NCI-H2029 treated with DMSO at 0.1 percent for 48 hours (cell line): Measurements from ENCODE around the gene TEDC2.
"Not testable (repeated sequence)": the region's sequence is repeated elsewhere in the genome, so short reads cannot be mapped to it uniquely, and the experiment has no call there.

Source experiments
- DNase-seq: peaks from one replicate; lab custom pipeline; 2025; lab: John Stamatoyannopoulos, UW

Gene TEDC2, protein sequence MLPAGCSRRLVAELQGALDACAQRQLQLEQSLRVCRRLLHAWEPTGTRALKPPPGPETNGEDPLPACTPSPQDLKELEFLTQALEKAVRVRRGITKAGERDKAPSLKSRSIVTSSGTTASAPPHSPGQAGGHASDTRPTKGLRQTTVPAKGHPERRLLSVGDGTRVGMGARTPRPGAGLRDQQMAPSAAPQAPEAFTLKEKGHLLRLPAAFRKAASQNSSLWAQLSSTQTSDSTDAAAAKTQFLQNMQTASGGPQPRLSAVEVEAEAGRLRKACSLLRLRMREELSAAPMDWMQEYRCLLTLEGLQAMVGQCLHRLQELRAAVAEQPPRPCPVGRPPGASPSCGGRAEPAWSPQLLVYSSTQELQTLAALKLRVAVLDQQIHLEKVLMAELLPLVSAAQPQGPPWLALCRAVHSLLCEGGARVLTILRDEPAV

DNA sequence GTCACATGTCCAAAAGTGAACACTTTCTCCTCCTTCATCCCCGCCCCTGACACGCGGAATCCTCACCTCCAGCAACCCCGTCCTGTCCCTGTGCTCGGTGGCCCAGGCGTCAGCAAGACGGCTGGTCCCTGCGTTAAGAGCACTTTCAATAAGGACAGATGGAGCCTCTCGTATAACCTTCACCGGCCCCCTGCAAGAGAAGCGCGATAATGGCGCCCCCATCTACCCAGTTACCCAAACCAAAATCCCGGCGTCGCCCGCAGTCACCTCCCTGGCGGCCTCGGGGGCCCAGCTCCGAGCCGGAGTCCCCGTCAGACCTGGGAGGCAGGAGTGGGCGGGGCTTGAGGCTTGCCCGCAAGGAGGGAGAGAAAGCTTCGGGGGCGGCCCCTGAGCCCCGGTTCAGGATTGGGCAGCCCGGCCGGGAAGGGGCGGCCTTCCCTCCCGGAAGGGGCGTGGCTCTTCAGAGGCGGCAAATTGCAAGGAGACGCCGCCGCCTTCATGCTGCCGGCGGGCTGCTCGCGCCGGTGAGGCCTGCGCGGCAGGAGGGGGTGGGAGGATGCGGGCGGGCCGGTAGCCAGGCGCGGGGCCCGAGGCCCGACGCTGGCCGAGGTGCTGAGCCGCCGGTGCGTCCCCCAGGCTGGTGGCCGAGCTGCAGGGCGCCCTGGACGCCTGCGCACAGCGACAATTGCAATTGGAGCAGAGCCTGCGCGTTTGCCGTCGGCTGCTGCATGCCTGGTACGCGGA, at the start of gene TEDC2:
TSS of gene TEDC2 (plus strand) at position 463 of the 744 bp plus-strand sequence. CDS start at position 499, 36 bp downstream.
- DNase-seq, result peak; percentile 77

DNA sequence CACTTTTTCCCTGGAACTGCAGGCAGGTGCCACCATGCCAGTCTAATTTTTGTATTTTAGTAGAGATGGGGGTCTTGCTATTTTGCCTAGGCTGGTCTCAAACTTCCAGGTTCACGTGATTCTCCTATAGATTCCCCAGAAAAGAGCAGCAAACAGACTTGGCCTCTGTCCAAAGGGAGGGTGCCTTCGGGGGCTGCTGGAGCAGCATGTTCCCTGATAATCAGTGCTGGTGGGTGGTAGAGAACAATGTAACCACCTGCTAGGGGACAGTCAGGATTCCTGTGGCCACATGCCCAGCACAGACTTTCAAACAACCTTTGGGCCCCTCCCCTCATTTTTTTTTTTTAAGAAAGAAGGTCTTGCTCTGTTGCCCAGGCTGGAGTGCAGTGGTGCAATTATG, 44.8 kb upstream of the TEDC2 start:
- DNase-seq, result no peak

DNA sequence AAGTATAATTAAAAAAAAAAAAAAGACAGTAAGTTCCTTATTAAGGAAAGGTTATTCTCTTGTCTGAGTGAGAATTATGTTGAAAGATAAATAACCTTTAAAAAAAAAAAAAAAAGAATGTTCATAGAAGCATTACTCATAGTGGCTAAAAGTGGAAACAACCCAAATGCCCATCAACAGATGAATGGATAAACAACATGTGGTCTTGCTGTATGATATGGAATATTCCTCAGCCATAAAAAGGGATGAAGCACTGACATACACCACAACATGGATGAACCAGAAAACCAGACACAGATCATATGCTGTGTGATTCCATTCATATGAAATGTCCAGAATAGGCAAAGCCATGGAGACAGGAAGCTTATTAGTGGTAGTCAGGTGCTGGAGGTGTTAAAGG, 39.9 kb upstream of the TEDC2 start:
- no peak for DNase-seq

DNA sequence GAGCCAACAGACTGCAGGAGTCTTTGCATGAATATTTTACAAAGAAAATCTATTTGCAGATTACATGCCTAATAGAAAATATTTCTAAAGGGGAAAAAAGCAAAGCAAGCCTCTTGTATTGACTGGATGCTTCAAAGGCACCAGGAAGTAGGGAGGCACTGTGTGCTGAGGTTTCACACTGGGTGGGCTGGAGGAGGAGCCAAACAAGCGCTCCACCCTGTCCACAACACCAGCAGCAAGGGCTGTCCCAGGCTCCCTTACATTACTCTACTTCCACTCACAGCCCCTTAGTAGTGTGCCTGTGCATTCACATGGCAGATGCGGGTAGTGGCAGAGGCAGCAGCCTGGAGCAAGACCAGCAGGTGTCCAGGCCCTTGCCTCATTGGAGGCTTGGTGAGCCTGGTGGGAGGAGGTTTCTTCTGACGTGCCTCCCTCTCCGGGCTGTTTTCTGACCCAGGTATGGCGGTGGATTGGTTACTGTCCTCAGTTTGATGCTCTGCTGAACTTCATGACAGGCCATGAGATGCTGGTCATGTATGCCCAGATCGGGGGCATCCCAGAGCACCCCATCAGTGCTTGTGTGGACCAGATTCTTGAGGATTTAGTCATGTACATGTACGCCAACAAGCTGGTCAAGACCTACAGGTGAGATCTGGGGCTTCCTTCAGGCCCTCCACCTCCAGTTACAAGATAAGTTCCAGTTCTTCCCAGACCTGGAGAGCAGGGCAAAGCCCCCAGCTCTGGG, 37.6 kb upstream of the TEDC2 start:
- DNase-seq, result no peak

DNA sequence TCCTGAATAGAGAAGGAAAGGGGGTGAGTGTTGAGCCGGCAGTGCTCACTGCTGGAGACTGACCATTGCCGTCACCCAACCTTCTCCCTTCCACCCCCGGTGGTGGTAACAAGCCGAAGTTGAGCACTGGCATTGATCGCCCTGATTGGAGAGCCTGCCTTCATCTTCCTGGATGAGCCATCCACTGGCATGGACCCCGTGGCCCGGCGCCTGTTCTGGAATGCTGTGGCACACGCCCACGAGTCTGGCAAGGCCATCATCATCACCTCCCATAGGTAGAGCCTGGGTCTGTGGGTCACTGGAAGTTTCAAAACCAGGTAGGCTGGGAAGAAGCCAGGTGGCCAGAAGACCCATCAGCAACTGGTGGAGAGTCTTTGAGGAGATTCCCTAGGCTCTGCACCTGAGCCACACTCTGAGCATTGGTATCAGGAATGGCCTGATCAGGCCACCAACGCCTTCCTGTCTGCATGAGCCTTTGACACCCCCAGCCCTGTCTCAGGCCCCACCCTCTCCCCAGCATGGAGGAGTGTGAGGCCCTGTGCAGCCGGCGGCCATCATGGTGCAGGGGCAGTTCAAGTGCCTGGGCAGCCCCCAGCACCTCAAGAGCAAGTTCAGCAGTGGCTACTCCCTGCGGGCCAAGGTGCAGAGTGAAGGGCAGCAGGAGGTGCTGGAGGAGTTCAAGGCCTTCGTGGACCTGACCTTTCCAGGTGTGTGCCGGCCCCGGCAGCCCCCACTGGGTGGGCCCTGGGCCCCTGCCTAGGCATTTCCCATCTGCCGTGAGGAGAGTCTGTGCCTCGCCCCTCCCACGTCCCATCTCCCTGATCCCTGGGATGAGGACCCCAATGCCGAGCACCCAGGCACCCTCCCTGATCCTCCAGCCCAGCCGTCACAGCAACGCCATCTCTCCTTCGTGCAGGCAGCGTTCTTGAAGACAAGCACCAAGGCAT, 35.6 kb upstream of the TEDC2 start:
- no peak for DNase-seq

GRCh38 chr16:2425008-2425518, 34.8 kb upstream of the TEDC2 start:
- no peak for DNase-seq

GRCh38 chr16:2425825-2426430, 34.0 kb upstream of the TEDC2 start:
- DNase-seq, result no peak

GRCh38 chr16:2426941-2427361, 33.0 kb upstream of the TEDC2 start:
- DNase-seq, result no peak

DNA sequence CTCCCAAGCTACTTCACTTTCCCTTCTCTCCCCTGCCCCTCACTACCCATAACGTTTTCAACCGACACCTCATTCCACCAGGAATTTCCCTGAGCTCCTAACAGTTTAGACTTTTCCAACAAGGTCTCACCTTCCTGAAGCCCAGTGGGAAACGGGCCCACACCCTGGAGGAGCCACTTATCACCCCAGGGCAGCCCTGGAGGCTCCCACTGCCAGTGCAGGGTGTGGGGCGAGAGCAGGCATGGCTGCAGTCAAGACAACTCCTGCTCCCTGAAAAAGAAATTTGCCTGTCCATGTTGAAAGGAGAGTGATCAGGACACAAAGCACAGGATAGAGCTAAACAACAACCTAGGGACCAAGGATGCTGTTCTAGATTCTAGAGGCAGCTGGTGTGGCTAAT, 32.4 kb upstream of the TEDC2 start:
- no peak for DNase-seq

DNA sequence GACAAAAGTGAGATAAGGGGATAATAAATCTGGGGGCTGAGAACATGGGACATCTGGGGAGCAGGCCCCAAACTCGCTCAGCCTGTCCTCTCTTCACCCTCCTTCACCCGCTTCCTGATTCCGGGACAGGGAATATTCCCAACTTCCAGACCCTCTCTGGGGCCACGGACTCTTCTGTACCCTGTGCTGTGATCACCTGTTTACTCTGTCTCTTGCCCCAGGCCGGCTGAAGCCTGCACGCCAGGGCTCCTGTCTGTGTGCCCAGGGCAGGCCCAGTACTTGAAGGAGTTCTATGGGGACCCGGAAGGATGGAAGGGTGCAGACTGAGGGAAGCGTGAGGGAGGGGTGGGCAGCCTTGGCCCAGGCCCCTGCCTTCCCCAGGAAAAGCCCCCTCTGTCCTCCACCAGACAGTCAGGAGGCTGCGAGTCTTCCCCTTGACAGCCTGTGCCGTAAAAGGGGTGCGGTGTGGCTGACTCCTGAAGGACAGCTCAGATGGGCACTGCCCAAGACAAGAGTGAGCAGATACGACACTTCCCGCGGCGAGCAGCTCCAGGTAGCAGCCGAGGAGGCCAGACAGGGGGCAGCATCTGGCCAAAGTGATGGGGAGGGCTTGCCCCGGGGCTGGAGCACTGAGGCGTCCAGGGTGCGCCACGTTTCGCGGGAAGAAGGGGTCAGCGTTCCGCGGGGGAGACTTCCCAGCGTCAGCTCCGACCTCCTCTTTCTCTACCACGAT, 31.7 kb upstream of the TEDC2 start:
- no peak for DNase-seq

- DNase-seq, result no peak
Observed at GRCh38 chr16:2428784-2429033, 31.2 kb upstream of the TEDC2 start.

- peak; percentile 78 for DNase-seq
Observed at GRCh38 chr16:2429034-2429770, 30.7 kb upstream of the TEDC2 start, which contains the start of gene CCNF. Gene CCNF (plus strand): TSS chr16:2429447. CDS start chr16:2429482, 35 bp downstream.

GRCh38 chr16:2429771-2430663, 29.9 kb upstream of the TEDC2 start:
- no peak for DNase-seq

DNA sequence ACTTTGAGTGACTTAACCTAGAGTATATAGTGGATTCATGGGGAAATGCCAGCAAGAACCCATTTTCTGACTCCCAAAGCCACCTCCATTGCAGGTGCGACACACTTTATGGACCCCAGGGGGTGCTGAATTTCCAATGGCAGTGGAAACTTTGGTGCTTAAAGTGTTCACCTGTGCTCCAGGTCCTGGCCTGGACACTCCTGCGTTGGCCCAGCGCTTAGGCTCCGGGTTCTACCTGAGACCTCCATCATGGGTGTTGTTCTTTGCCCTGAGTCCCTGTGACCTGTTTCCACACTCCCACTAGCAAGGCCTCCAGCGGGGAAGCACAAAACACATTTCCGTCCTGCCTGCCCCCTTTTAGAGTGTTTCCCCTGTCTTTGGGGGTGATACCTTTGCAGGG, 27.6 kb upstream of the TEDC2 start:
- no peak for DNase-seq

DNA sequence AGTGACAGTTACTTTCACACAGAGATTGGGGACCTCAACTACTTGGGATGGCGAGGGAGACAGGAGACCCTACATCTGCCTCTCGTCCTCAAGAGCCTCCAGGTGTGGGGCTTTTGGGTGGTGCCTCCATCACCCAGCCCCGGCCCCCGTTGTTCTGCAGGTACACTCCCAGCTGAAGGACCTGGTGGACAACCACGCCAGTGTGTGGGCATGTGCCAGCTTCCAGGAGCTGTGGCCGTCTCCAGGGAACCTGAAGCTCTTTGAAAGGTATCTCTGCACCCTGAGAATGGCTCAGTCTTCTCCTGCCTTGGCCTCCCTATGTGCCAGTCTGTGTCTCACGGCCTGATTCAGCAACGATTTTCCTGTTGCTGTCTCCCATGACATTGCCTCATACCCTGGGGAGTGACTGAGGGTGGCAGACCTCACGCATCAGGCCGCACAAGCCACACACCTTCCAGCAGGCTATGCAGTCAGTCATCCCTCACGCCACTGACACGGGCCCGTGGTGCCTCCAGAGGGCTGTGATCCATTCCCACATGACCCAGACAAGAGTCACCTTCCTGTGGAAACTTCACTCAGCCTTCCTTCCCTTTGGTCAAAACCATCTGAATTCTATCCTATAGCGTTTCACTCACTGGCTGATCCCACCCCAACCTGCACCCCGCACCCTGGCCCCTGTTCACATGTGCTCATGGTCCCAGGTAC, 27.0 kb upstream of the TEDC2 start:
- no peak for DNase-seq

GRCh38 chr16:2435236-2435635, 24.7 kb upstream of the TEDC2 start:
- not testable (repeated sequence) for DNase-seq

GRCh38 chr16:2436110-2436509, 23.8 kb upstream of the TEDC2 start:
- DNase-seq, result no peak
